Activated CD4-positive, alpha-beta memory T cell treated with anti-CD3 and anti-CD28 coated beads, Interleukin-2, amount 10 ng/mL, durations not matched to agents 7 days and 5 days (primary cell): Measurements from ENCODE around the gene IGSF8. TPM values are rescaled to one million over a fixed set of nuclear protein-coding genes. Genes with fewer than 3 reads are reported as not detected.

ENCODE experiments used
- CTCF ChIA-PET: fragments of 350-600 bp; sonication (Branson Sonifier 250); formaldehyde crosslinking; loops from one replicate; lab custom pipeline; 2021; ENCODE audit warnings: antibody characterized with exemption, inconsistent platforms; lab: Charles Lee
- POLR2A ChIA-PET: fragments of 350-600 bp; sonication (Branson Sonifier 250); formaldehyde crosslinking; loops from one replicate; lab custom pipeline; 2021; ENCODE audit warnings: antibody characterized with exemption; lab: Charles Lee
- DNase-seq: peaks from one replicate; pipeline ENCODE4 v3.0.0-alpha.2; 2020
- H3K27ac Mint-ChIP-seq: one replicate; pipeline ENCODE4 v1.8.0; 2021; ENCODE audit warnings: mild to moderate bottlenecking, mixed read lengths
- H3K27me3 Mint-ChIP-seq: one replicate; pipeline ENCODE4 v1.8.0; 2021; ENCODE audit warnings: mixed read lengths
- H3K36me3 Mint-ChIP-seq: one replicate; pipeline ENCODE4 v1.8.0; 2021; ENCODE audit warnings: low read depth, mixed read lengths
- H3K4me1 Mint-ChIP-seq: one replicate; pipeline ENCODE4 v1.8.0; 2021; ENCODE audit warnings: mixed read lengths
- H3K4me3 Mint-ChIP-seq: one replicate; pipeline ENCODE4 v1.8.0; 2021; ENCODE audit warnings: mild to moderate bottlenecking, mixed read lengths
- H3K9me3 Mint-ChIP-seq: one replicate; pipeline ENCODE4 v1.8.0; 2021; ENCODE audit warnings: mixed read lengths
- total RNA-seq, 2 experiments: library from RNA; stranded (reverse); gene quantifications; one replicate each; pipeline ENCODE4 v1.2.3, GENCODE V29; 2021

Gene IGSF8
- total RNA-seq, 2 experiments from 2014 or later, result 30.5 to 31.6 TPM

GRCh38 chr1:160109686-160110085 lies 11.3 kb upstream of the IGSF8 start:
- no peaks in the 10 kb centered on the region for H3K4me1 Mint-ChIP-seq
- no peaks in the 10 kb centered on the region for H3K36me3 Mint-ChIP-seq
- ChIA-PET POLR2A (interaction anchor here (1.4 kb wide), 1 partner anchor 153 kb away, joined by 4 read pairs; the partner anchor contains the start of gene DCAF8), CTCF (interaction anchor here (1.0 to 1.6 kb wide), 2 partner anchors 24 to 142 kb away, joined by 3 to 4 read pairs; no protein-coding TSS in a partner anchor)
- H3K27me3 Mint-ChIP-seq, result peaks cover 17% of the 10 kb centered on the region
- no peaks in the 10 kb centered on the region for H3K9me3 Mint-ChIP-seq
- H3K27ac Mint-ChIP-seq, result no peak overlapping the region
- DNase-seq, result no peak
- no peak overlapping the region for H3K4me3 Mint-ChIP-seq

DNA sequence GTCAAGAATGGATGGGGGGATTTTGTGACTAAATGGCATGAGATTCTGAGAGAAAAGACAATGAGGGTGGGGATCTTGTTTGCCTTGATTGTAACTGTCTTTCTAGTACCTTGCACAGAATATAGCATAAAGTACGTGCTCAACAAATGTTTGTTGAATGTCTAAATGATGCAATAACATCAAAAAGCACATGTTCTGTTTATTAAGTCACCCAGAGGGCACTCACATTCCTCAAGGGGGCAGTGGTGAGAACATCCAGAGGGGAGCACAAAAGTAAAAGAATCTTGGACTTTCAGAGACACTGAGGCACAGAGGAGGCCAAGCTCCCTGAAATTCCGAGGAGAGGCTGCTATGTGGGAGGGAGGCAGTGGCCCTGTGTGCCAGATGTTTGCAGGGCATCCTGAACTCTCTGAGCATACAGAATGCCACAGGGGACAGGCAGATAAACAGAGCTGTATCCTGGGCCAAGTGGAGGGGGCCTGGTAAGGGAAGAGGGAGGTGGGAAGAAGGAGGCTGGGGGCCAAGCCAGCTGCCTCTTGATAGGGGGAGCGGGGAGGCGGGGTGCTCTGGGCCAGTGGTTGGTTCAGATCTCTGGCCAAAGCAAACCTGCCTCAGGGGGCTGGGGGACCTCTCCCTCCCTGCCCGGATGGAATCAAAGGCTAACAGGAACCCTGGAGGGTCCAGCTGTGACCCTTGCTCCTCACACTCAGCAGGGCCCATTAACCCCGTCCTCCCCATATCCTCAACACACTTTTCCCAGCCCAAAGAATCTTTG lies 10.7 kb upstream of the IGSF8 start:
- CTCF ChIA-PET, result interaction anchor here (1.8 kb wide), 1 partner anchor 143 kb away, joined by 5 read pairs; no protein-coding TSS in a partner anchor
- POLR2A ChIA-PET, result interaction anchor here (1.0 to 1.5 kb wide), 3 partner anchors 10 to 154 kb away, joined by 3 to 4 read pairs (median 3); partner anchors contain the start of gene DCAF8
- H3K4me3 Mint-ChIP-seq, result no peak overlapping the region
- H3K36me3 Mint-ChIP-seq, result no peaks in the 10 kb centered on the region
- H3K27me3 Mint-ChIP-seq, result peaks cover 17% of the 10 kb centered on the region
- no peaks in the 10 kb centered on the region for H3K4me1 Mint-ChIP-seq
- H3K9me3 Mint-ChIP-seq, result no peaks in the 10 kb centered on the region
- peak; percentile 35 for DNase-seq
- no peak overlapping the region for H3K27ac Mint-ChIP-seq

DNA sequence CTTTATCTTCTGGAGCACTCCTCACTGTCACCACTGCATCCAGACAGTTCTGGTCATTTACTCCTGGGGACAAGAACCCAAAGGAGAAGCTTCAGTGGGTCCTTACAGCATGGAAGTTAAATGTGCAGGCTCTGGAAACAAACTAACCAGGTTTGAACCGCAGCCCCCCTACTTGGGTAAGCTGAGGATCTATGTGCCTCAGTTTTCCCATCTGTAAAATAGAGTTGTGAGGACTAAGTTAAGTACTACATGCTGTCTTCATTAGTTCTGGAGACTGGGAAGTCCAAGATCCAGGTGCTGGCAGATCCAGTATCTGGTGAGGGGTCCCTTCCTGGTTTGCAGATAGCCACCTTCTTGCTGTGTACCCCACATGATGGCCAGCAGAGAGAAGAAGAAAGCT lies 9.1 kb upstream of the IGSF8 start:
- DNase-seq, result no peak
- H3K27me3 Mint-ChIP-seq, result peaks cover 11% of the 10 kb centered on the region
- no peak overlapping the region for H3K4me3 Mint-ChIP-seq
- ChIA-PET CTCF (interaction anchor here (1.2 to 1.8 kb wide), 2 partner anchors 9 to 145 kb away, joined by 3 to 5 read pairs; partner anchors contain the start of gene IGSF8), POLR2A (interaction anchor here (1.5 kb wide), 1 partner anchor 8 kb away, joined by 3 read pairs; no protein-coding TSS in a partner anchor)
- H3K36me3 Mint-ChIP-seq, result no peaks in the 10 kb centered on the region
- no peaks in the 10 kb centered on the region for H3K4me1 Mint-ChIP-seq
- no peak overlapping the region for H3K27ac Mint-ChIP-seq
- H3K9me3 Mint-ChIP-seq, result no peaks in the 10 kb centered on the region

GRCh38 chr1:160105155-160105554 lies 6.7 kb upstream of the IGSF8 start:
- no peaks in the 10 kb centered on the region for H3K36me3 Mint-ChIP-seq
- peaks cover 7% of the 10 kb centered on the region for H3K4me1 Mint-ChIP-seq
- no peak overlapping the region for H3K27ac Mint-ChIP-seq
- CTCF ChIA-PET, result interaction anchor here (0.6 to 4.2 kb wide), 6 partner anchors 19 to 1598 kb away, joined by 3 to 21 read pairs (median 6); no protein-coding TSS in a partner anchor
- peaks cover 7% of the 10 kb centered on the region for H3K27me3 Mint-ChIP-seq
- no peaks in the 10 kb centered on the region for H3K9me3 Mint-ChIP-seq
- no peak for DNase-seq
- POLR2A ChIA-PET, result no interaction called here
- H3K4me3 Mint-ChIP-seq, result no peak overlapping the region

- POLR2A ChIA-PET, result no interaction called here
- H3K9me3 Mint-ChIP-seq, result no peaks in the 10 kb centered on the region
- CTCF ChIA-PET, result interaction anchor here (0.9 to 4.2 kb wide), 5 partner anchors 26 to 272 kb away, joined by 3 to 21 read pairs (median 6); no protein-coding TSS in a partner anchor
- no peak for DNase-seq
- no peak overlapping the region for H3K4me3 Mint-ChIP-seq
- peaks cover 9% of the 10 kb centered on the region for H3K4me1 Mint-ChIP-seq
- no peak overlapping the region for H3K27ac Mint-ChIP-seq
- H3K36me3 Mint-ChIP-seq, result no peaks in the 10 kb centered on the region
- H3K27me3 Mint-ChIP-seq, result peaks cover 7% of the 10 kb centered on the region
These were observed 6.1 kb upstream of the IGSF8 start for GRCh38 chr1:160104486-160104885.

DNA sequence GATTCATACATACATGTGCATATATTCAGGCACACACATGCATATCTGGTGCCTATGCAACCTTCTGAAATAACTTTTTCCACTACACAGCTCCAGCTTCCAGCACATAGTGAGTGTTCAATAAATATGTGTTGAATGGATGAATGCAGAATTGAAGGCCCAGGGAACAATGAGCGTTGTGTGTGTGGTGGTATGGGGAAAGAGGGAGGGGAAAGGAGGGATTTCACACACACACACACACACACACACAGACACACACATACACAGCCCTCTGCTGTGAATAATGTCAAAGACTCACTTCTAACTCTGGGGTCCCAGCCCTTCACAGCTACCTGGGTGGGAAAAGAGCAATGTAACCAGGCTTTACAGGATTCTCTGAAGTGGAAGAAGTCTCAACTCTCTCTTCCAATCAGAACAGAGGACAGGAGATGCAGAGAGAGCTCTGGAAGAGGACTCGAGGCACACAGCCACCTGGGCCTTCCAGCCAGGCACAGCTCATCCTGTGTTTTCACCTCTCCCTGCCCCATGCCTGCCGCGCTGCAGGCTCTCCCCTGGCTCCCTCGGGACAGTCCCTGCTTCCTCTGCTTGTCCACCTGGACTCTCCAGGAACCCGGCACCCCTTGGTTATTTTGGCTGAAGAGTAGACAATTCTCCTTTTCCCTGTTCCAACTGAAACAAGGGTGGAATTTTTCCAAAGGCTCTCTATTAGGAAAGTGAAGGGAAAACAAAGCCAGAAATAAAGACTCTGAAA lies 5.4 kb upstream of the IGSF8 start:
- Mint-ChIP-seq H3K27ac (no peak overlapping the region), H3K9me3 (no peaks in the 10 kb centered on the region), H3K36me3 (no peaks in the 10 kb centered on the region), H3K27me3 (peaks cover 7% of the 10 kb centered on the region), H3K4me3 (no peak overlapping the region), H3K4me1 (peaks cover 15% of the 10 kb centered on the region)
- ChIA-PET CTCF (interaction anchor here (0.9 to 4.2 kb wide), 6 partner anchors 26 to 273 kb away, joined by 4 to 27 read pairs (median 5); no protein-coding TSS in a partner anchor), POLR2A (no interaction called here)
- DNase-seq, result no peak

- ChIA-PET POLR2A (interaction anchor here (1.1 to 1.6 kb wide), 6 partner anchors 13 to 189 kb away, joined by 3 to 5 read pairs (median 3); partner anchors contain the start of gene TAGLN2), CTCF (interaction anchor here (0.6 to 4.2 kb wide), 15 partner anchors 16 to 276 kb away, joined by 3 to 27 read pairs (median 4); partner anchors contain the start of genes DCAF8 and PEX19)
- H3K9me3 Mint-ChIP-seq, result no peaks in the 10 kb centered on the region
- no peak overlapping the region for H3K4me3 Mint-ChIP-seq
- no peaks in the 10 kb centered on the region for H3K36me3 Mint-ChIP-seq
- no peak overlapping the region for H3K27ac Mint-ChIP-seq
- peaks cover 26% of the 10 kb centered on the region for H3K4me1 Mint-ChIP-seq
- no peak for DNase-seq
- peaks cover 7% of the 10 kb centered on the region for H3K27me3 Mint-ChIP-seq
These were observed 3.5 kb upstream of the IGSF8 start for GRCh38 chr1:160101717-160102522.

DNA sequence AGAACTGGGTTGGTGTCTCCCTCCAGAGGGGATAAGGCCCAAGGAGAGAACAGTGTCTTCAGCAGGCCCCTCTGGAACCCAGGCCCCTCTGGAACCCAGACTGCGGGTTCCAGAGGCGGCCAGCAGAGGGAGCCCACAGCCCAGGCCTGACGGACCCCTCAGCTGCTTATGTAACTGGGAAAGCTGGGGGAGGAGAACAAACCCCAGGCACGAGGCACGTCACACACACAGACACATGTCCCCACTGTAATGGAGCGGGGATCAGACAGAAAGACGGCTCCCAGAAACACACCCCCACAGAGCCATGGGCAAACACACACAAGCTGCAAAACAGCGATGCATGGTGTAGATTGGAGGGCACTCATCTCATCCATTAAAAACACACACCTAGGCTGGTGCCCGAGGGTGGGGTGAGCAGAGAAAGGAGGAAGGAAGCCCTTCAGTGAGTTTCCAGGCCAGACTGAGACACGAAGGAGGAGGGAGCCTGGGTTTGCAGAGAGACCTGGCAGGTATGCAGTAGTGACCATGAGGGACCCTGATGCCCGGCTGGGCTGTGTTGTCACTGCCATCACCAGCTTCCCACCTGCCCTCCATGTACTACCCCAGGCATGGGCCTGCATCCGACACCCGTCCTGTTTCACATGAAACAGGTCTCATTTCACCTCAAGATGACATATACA lies 2.8 kb upstream of the IGSF8 start:
- POLR2A ChIA-PET, result interaction anchor here (0.7 to 1.6 kb wide), 8 partner anchors 12 to 192 kb away, joined by 3 to 5 read pairs (median 3); partner anchors contain the start of gene TAGLN2
- H3K27ac Mint-ChIP-seq, result no peak overlapping the region

DNA sequence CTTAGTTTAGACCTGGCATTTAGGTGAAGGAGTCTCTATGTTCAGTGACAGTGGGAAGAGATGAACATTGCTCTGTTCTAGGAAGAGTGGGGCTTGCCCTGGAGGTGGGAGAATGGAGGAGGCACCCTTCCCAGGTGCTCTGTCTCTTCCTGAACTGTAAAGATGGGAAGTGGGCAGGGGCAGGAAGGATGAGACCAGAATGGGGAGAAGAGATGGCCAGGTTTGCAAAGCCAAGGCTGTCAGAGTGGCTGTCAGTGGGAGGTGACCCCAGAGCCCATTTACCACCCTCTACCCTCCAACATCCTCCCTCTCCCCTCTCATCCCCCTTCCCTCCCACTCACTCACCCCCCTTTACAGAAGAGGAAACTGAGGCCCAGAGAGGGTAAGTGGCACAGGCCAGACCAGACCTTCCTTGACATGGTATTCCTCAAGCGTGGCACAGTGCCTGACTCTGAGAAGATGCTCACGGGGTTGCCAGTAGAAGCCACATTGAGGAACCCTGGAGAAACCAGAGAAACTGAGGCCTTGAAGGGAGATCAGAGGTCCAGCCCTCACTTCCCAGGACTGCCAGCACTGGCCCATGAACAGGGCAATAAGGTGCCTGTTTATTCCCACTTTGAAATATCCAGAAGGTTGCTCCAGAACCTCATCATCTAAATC lies 1.4 kb upstream of the IGSF8 start:
- H3K36me3 Mint-ChIP-seq, result no peaks in the 10 kb centered on the region
- H3K27ac Mint-ChIP-seq, result peak overlapping the region; percentile 75
- H3K4me1 Mint-ChIP-seq, result peaks cover 38% of the 10 kb centered on the region
- H3K4me3 Mint-ChIP-seq, result no peak overlapping the region
- POLR2A ChIA-PET, result interaction anchor here (0.8 kb wide), 1 partner anchor 9 kb away, joined by 3 read pairs; no protein-coding TSS in a partner anchor
- no peaks in the 10 kb centered on the region for H3K9me3 Mint-ChIP-seq
- CTCF ChIA-PET, result interaction anchor here (0.6 to 6.5 kb wide), 8 partner anchors 14 to 277 kb away, joined by 3 to 84 read pairs (median 21); partner anchors contain the start of gene KCNJ9
- no peaks in the 10 kb centered on the region for H3K27me3 Mint-ChIP-seq
- DNase-seq, result no peak

More for the DNA sequence above, 2.8 kb upstream of the IGSF8 start:
- peak; percentile 62 for DNase-seq
- H3K36me3 Mint-ChIP-seq, result no peaks in the 10 kb centered on the region
- H3K4me3 Mint-ChIP-seq, result no peak overlapping the region
- H3K9me3 Mint-ChIP-seq, result no peaks in the 10 kb centered on the region
- CTCF ChIA-PET, result interaction anchor here (0.7 to 4.2 kb wide), 17 partner anchors 15 to 275 kb away, joined by 3 to 27 read pairs (median 3); partner anchors contain the start of gene DCAF8
- H3K27me3 Mint-ChIP-seq, result peaks cover under 1% of the 10 kb centered on the region
- peaks cover 33% of the 10 kb centered on the region for H3K4me1 Mint-ChIP-seq

DNA sequence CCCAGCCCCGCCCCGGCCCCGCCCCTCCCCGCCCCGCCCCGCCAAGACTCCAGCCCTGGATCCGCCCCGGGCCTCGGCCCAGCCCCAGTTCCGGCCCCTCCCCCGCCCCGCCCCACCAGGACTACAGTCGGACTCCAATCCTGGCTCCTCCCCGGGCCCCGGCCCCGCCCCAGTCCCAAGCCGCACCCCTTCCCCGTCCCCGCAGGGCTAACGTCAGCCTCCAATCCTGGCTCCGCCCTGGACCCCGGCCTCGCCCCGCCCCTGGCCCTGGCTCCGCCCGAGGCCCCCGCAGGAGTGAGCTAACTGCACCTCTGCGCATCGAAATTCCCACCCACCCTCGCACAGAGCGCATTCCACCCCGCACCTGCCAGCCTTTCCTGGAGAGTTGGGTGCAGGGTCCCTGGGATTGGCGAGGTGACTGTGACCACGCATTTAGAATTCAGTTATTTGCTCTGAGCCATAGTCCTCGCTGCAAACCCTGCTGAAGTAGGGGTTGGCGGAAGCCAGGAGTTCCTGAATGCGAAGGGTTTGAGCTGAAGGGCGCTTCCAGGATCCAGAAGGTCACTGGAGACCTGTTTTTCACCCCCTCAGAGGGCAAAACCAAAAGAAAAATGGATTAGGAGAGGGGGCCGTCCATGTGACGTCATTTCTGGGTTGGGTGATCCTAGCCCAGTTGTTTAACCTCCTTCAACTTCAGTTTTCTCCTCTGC lies 588 bp upstream of the IGSF8 start:
- Mint-ChIP-seq H3K4me1 (peaks cover 38% of the 10 kb centered on the region), H3K36me3 (no peaks in the 10 kb centered on the region), H3K27ac (peak overlapping the region; percentile 75), H3K4me3 (peak overlapping the region; percentile 69), H3K27me3 (no peaks in the 10 kb centered on the region), H3K9me3 (no peaks in the 10 kb centered on the region)
- peak; percentile 98 for DNase-seq
- ChIA-PET POLR2A (interaction anchor here (0.5 to 1.7 kb wide), 10 partner anchors 9 to 969 kb away, joined by 3 to 14 read pairs (median 4); partner anchors contain the start of genes DCAF8 and TAGLN2), CTCF (interaction anchor here (1.0 to 6.5 kb wide), 6 partner anchors 9 to 278 kb away, joined by 3 to 84 read pairs (median 6); partner anchors contain the start of gene KCNJ9)
